GM20000 (cell line): Measurements from ENCODE around the gene MRGPRD.

Experiments used
- DNase-seq: peaks from one replicate; pipeline ENCODE4 v3.0.0; 2012; ENCODE audit warnings: low spot score
- CTCF ChIP-seq: IDR thresholded peaks from 2 replicates; pipeline ENCODE4 v1.5.1; 2012; ENCODE audit warnings: mild to moderate bottlenecking, control low read depth; ENCODE audit errors: extremely low read depth, missing control alignments

Gene MRGPRD

GRCh38 chr11:68948935-68949334 is 31.9 kb downstream of the MRGPRD start:
- no peak for TF ChIP-seq CTCF
- no peak for DNase-seq

GRCh38 chr11:68948496-68948895 is 32.3 kb downstream of the MRGPRD start:
- no peak for TF ChIP-seq CTCF
- DNase-seq = no peak

GRCh38 chr11:68947151-68947550 is 33.6 kb downstream of the MRGPRD start:
- DNase-seq = no peak
- TF ChIP-seq CTCF = no peak

GRCh38 chr11:68946416-68947090 is 34.2 kb downstream of the MRGPRD start:
- DNase-seq = no peak
- TF ChIP-seq CTCF = no peak

- no peak for DNase-seq
- TF ChIP-seq CTCF = no peak
Measured at GRCh38 chr11:68942751-68943271, 38.0 kb downstream of the MRGPRD start.

- DNase-seq = no peak
- TF ChIP-seq CTCF = no peak
Measured at GRCh38 chr11:68942095-68942620, 38.6 kb downstream of the MRGPRD start.

- TF ChIP-seq CTCF = no peak
- DNase-seq = no peak
Measured at GRCh38 chr11:68941324-68942094, 39.3 kb downstream of the MRGPRD start.
